Activated naive CD8-positive, alpha-beta T cell treated with anti-CD3 and anti-CD28 coated beads, Interleukin-2, amount 50 U/mL, for 24 hours (primary cell): Measurements from ENCODE around the gene OBSCN.

Experiments
- ATAC-seq: fragments of 150-1000 bp; cut with Tn5 transposase; one replicate; pipeline ENCODE4 v1.10.0; 2021
- DNase-seq: peaks from one replicate; pipeline ENCODE4 v3.0.0; 2021
- H3K27ac Mint-ChIP-seq: one replicate; pipeline ENCODE4 v1.8.0; 2021; ENCODE audit warnings: mild to moderate bottlenecking, mixed read lengths
- H3K27me3 Mint-ChIP-seq: one replicate; pipeline ENCODE4 v1.8.0; 2021; ENCODE audit warnings: mixed read lengths
- H3K36me3 Mint-ChIP-seq: one replicate; pipeline ENCODE4 v1.8.0; 2021; ENCODE audit warnings: low read depth, mixed read lengths
- H3K4me1 Mint-ChIP-seq: one replicate; pipeline ENCODE4 v1.8.0; 2021; ENCODE audit warnings: mixed read lengths
- H3K4me3 Mint-ChIP-seq: one replicate; pipeline ENCODE4 v1.8.0; 2021; ENCODE audit warnings: mild to moderate bottlenecking, moderate library complexity, mixed read lengths
- H3K9me3 Mint-ChIP-seq: one replicate; pipeline ENCODE4 v1.8.0; 2021; ENCODE audit warnings: mixed read lengths

The OBSCN gene

GRCh38 chr1:228417483-228418203 lies 209.8 kb downstream of the OBSCN start:
- H3K9me3 Mint-ChIP-seq = no peaks in the 10 kb centered on the region
- no peak overlapping the region for H3K4me3 Mint-ChIP-seq
- peaks cover 9% of the 10 kb centered on the region for H3K4me1 Mint-ChIP-seq
- peaks cover 25% of the 10 kb centered on the region for H3K27me3 Mint-ChIP-seq
- no peak overlapping the region for H3K27ac Mint-ChIP-seq
- DNase-seq (no peak), ATAC-seq (no peak)
- H3K36me3 Mint-ChIP-seq = no peaks in the 10 kb centered on the region

- no peak for DNase-seq
- no peak for ATAC-seq
- peaks cover 3% of the 10 kb centered on the region for H3K4me1 Mint-ChIP-seq
These were observed 213.4 kb downstream of the OBSCN start for GRCh38 chr1:228420968-228421826.

GRCh38 chr1:228423404-228424053 lies 215.7 kb downstream of the OBSCN start:
- no peak overlapping the region for H3K27ac Mint-ChIP-seq
- no peaks in the 10 kb centered on the region for H3K4me1 Mint-ChIP-seq
- DNase-seq = no peak
- H3K27me3 Mint-ChIP-seq = peaks cover 12% of the 10 kb centered on the region
- H3K4me3 Mint-ChIP-seq = no peak overlapping the region
- no peaks in the 10 kb centered on the region for H3K36me3 Mint-ChIP-seq
- H3K9me3 Mint-ChIP-seq = no peaks in the 10 kb centered on the region
- ATAC-seq = no peak

More at GRCh38 chr1:228420968-228421826, 213.4 kb downstream of the OBSCN start:
- no peaks in the 10 kb centered on the region for H3K9me3 Mint-ChIP-seq
- H3K27me3 Mint-ChIP-seq = peaks cover 15% of the 10 kb centered on the region
- no peak overlapping the region for H3K4me3 Mint-ChIP-seq
- no peak overlapping the region for H3K27ac Mint-ChIP-seq
- H3K36me3 Mint-ChIP-seq = no peaks in the 10 kb centered on the region

GRCh38 chr1:228424685-228425660 lies 217.1 kb downstream of the OBSCN start:
- Mint-ChIP-seq H3K9me3 (no peaks in the 10 kb centered on the region), H3K4me1 (no peaks in the 10 kb centered on the region), H3K27ac (no peak overlapping the region), H3K4me3 (no peak overlapping the region), H3K36me3 (no peaks in the 10 kb centered on the region), H3K27me3 (peaks cover 10% of the 10 kb centered on the region)
- no peak for ATAC-seq
- no peak for DNase-seq

- H3K36me3 Mint-ChIP-seq = no peaks in the 10 kb centered on the region
- ATAC-seq = no peak
- no peak overlapping the region for H3K4me3 Mint-ChIP-seq
- H3K27me3 Mint-ChIP-seq = peaks cover 17% of the 10 kb centered on the region
- H3K4me1 Mint-ChIP-seq = no peaks in the 10 kb centered on the region
- no peak overlapping the region for H3K27ac Mint-ChIP-seq
- H3K9me3 Mint-ChIP-seq = no peaks in the 10 kb centered on the region
- no peak for DNase-seq
These were observed 218.8 kb downstream of the OBSCN start for GRCh38 chr1:228426518-228427175.

GRCh38 chr1:228428412-228428811 lies 220.6 kb downstream of the OBSCN start:
- ATAC-seq (no peak), DNase-seq (no peak)
- Mint-ChIP-seq H3K9me3 (no peaks in the 10 kb centered on the region), H3K36me3 (no peaks in the 10 kb centered on the region), H3K4me1 (no peaks in the 10 kb centered on the region), H3K27ac (no peak overlapping the region), H3K27me3 (peaks cover 20% of the 10 kb centered on the region), H3K4me3 (no peak overlapping the region)
